ENCODE measurements around the gene ERCC2. TPM values are rescaled to one million over a fixed set of nuclear protein-coding genes. Genes with fewer than 3 reads are reported as not detected.
"Not testable (repeated sequence)": the region's sequence is repeated elsewhere in the genome, so short reads cannot be mapped to it uniquely, and the experiment has no call there.

Gene ERCC2
- total RNA-seq, 1 donor from 2014 or later, result 3.9 TPM

GRCh38 chr19:45340899-45341453 lies 29.4 kb downstream of the ERCC2 start:
- TF ChIP-seq CTCF (IDR thresholded peaks at IDR 0.05; ENCODE audit: insufficient read depth, low read length, severe bottlenecking), result no peak
- FAIRE-seq, result no peak

GRCh38 chr19:45340232-45340898 lies 30.0 kb downstream of the ERCC2 start, which contains the start of gene KLC3:
TSS of gene KLC3 (plus strand) at chr19:45340750. CDS start at chr19:45345542, 4,792 bp downstream.
- FAIRE-seq (no peak), DNase-seq (ENCODE audit: low read depth) (peak; percentile 29)
- Histone ChIP-seq H3K36me3 (ENCODE audit: control insufficient read depth, insufficient read depth, low read length) (no peaks in the 10 kb centered on the region), H3K27me3 (ENCODE audit: control insufficient read depth, insufficient read depth, low read length) (no peaks in the 10 kb centered on the region), H3K4me3 (ENCODE audit: low read depth, low read length) (peak within 1 kb of the TSS; percentile 80)
- TF ChIP-seq CTCF (IDR thresholded peaks at IDR 0.05; ENCODE audit: insufficient read depth, low read length, severe bottlenecking), result no peak

More at GRCh38 chr19:45340899-45341453, 29.4 kb downstream of the ERCC2 start:
- Histone ChIP-seq H3K36me3 (ENCODE audit: control insufficient read depth, insufficient read depth, low read length) (no peaks in the 10 kb centered on the region), H3K4me3 (ENCODE audit: low read depth, low read length) (peak overlapping the region; percentile 80), H3K27me3 (ENCODE audit: control insufficient read depth, insufficient read depth, low read length) (no peaks in the 10 kb centered on the region)
- peak; percentile 21 for DNase-seq (ENCODE audit: low read depth)

- no peaks in the 10 kb centered on the region for H3K36me3 ChIP-seq (ENCODE audit: control insufficient read depth, insufficient read depth, low read length)
- DNase-seq (ENCODE audit: low read depth) (no peak), FAIRE-seq (no peak)
- no peak for TF ChIP-seq CTCF (IDR thresholded peaks at IDR 0.05; ENCODE audit: insufficient read depth, low read length, severe bottlenecking)
- H3K27me3 ChIP-seq (ENCODE audit: control insufficient read depth, insufficient read depth, low read length), result no peaks in the 10 kb centered on the region
- H3K4me3 ChIP-seq (ENCODE audit: low read depth, low read length), result no peak overlapping the region
Observed at GRCh38 chr19:45339629-45340028, 30.7 kb downstream of the ERCC2 start.

- DNase-seq (ENCODE audit: low read depth) (no peak), FAIRE-seq (no peak)
- TF ChIP-seq CTCF (IDR thresholded peaks at IDR 0.05; ENCODE audit: insufficient read depth, low read length, severe bottlenecking), result no peak
Observed at GRCh38 chr19:45336696-45337251, 33.6 kb downstream of the ERCC2 start.

GRCh38 chr19:45334881-45335280 lies 35.5 kb downstream of the ERCC2 start:
- H3K4me3 ChIP-seq (ENCODE audit: low read depth, low read length); H3K36me3 ChIP-seq (ENCODE audit: control insufficient read depth, insufficient read depth, low read length); FAIRE-seq; DNase-seq (ENCODE audit: low read depth); H3K27me3 ChIP-seq (ENCODE audit: control insufficient read depth, insufficient read depth, low read length): not testable (repeated sequence)

More at GRCh38 chr19:45336696-45337251, 33.6 kb downstream of the ERCC2 start:
- Histone ChIP-seq H3K4me3 (ENCODE audit: low read depth, low read length) (no peak overlapping the region), H3K36me3 (ENCODE audit: control insufficient read depth, insufficient read depth, low read length) (no peaks in the 10 kb centered on the region), H3K27me3 (ENCODE audit: control insufficient read depth, insufficient read depth, low read length) (no peaks in the 10 kb centered on the region)

GRCh38 chr19:45333609-45334303 lies 36.6 kb downstream of the ERCC2 start:
- no peak for FAIRE-seq
- Histone ChIP-seq H3K4me3 (ENCODE audit: low read depth, low read length) (no peak overlapping the region), H3K36me3 (ENCODE audit: control insufficient read depth, insufficient read depth, low read length) (no peaks in the 10 kb centered on the region), H3K27me3 (ENCODE audit: control insufficient read depth, insufficient read depth, low read length) (no peaks in the 10 kb centered on the region)
- DNase-seq (ENCODE audit: low read depth), result no peak
- no peak for TF ChIP-seq CTCF (IDR thresholded peaks at IDR 0.05; ENCODE audit: insufficient read depth, low read length, severe bottlenecking)
